ENCODE measurements around the gene ORM1.
"Not testable (repeated sequence)": the region's sequence is repeated elsewhere in the genome, so short reads cannot be mapped to it uniquely, and the experiment has no call there.

ORM1 gene

GRCh38 chr9:114325684-114326254 is 2.9 kb downstream of the ORM1 start:
- not testable (repeated sequence) for DNase-seq

- no peak for DNase-seq
These were observed 4.9 kb downstream of the ORM1 start for GRCh38 chr9:114327749-114328148.

- DNase-seq, result not testable (repeated sequence)
These were observed 5.5 kb downstream of the ORM1 start for GRCh38 chr9:114328357-114328820.

GRCh38 chr9:114328937-114329624 is 6.2 kb downstream of the ORM1 start:
- not testable (repeated sequence) for DNase-seq

- not testable (repeated sequence) for DNase-seq
These were observed 6.7 kb downstream of the ORM1 start, which contains the start of gene ORM2 for GRCh38 chr9:114329625-114330022. TSS of gene ORM2 (plus strand) at chr9:114329869. CDS start at chr9:114329905, 36 bp downstream.

GRCh38 chr9:114330636-114331035 is 7.7 kb downstream of the ORM1 start:
- DNase-seq, result no peak

- not testable (repeated sequence) for DNase-seq
These were observed 8.6 kb downstream of the ORM1 start for GRCh38 chr9:114331229-114332195.

GRCh38 chr9:114332474-114333040 is 9.7 kb downstream of the ORM1 start:
- not testable (repeated sequence) for DNase-seq

GRCh38 chr9:114333718-114334117 is 10.8 kb downstream of the ORM1 start:
- DNase-seq, result not testable (repeated sequence)

- no peak for DNase-seq
These were observed 11.6 kb downstream of the ORM1 start for GRCh38 chr9:114334490-114334889.

GRCh38 chr9:114335745-114336144 is 12.8 kb downstream of the ORM1 start:
- no peak for DNase-seq

- DNase-seq, result no peak
These were observed 13.3 kb downstream of the ORM1 start for GRCh38 chr9:114336157-114336556.

- DNase-seq, result no peak
These were observed 13.9 kb downstream of the ORM1 start for GRCh38 chr9:114336699-114337395.

- DNase-seq, result no peak
These were observed 15.3 kb downstream of the ORM1 start for GRCh38 chr9:114338187-114338586.

GRCh38 chr9:114339130-114339908 is 16.4 kb downstream of the ORM1 start:
- peak; percentile 50 for DNase-seq

- no peak for DNase-seq
These were observed 18.4 kb downstream of the ORM1 start for GRCh38 chr9:114341152-114341830.

- DNase-seq, result no peak
These were observed 19.1 kb downstream of the ORM1 start for GRCh38 chr9:114341991-114342390.

GRCh38 chr9:114342755-114343440 is 20.0 kb downstream of the ORM1 start:
- no peak for DNase-seq

- DNase-seq, result no peak
These were observed 20.7 kb downstream of the ORM1 start for GRCh38 chr9:114343471-114344187.

- no peak for DNase-seq
These were observed 21.3 kb downstream of the ORM1 start for GRCh38 chr9:114344188-114344566.
